DLD1 (cell line): ENCODE measurements around the gene RPIA.
"Not testable (repeated sequence)": the region's sequence is repeated elsewhere in the genome, so short reads cannot be mapped to it uniquely, and the experiment has no call there.

Source experiments
- in situ Hi-C: cut with HindIII; loops from 2 replicates; pipeline ENCODE4 v1.10.0; 2017; ENCODE audit warnings: low sequenced_read_pairs

RPIA gene

DNA sequence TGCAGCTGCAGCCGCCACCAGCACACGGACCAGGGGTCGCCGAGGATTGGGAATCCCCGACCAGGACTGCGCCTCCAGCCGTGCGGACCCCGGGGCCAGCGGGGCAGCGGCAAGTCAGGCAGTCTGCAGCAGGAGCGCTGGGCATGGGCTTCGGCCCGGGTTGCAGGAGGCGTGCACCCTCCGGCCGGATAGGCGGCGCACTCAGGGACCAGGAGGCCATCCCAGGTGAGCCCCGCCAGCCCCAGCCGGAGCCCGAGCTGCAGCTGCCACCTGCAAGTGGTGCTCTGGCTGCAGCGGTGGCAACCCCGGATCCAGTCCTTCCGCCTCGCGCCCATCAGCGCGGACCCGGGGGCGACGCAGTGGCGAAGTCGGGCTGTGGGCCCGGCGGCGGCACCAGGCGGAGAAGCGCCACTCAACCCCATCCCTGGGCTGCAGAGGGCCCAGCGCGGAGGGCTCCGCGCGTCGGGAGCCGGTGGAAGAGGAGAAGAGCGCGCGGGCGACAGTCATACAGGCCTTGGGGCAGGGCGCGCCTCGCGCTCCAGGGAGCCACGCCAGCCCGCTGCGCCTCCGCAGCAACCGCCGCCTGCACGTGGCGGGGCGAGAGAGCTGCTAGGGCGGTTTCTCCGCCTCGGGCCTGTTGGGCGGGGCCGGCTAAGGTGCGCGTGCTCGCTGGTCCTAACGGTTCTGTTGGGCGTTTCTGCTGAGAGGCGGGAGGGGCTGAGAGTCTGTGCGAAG lies 73.8 kb downstream of the RPIA start:
- in situ Hi-C loops, result no loop called here

DNA sequence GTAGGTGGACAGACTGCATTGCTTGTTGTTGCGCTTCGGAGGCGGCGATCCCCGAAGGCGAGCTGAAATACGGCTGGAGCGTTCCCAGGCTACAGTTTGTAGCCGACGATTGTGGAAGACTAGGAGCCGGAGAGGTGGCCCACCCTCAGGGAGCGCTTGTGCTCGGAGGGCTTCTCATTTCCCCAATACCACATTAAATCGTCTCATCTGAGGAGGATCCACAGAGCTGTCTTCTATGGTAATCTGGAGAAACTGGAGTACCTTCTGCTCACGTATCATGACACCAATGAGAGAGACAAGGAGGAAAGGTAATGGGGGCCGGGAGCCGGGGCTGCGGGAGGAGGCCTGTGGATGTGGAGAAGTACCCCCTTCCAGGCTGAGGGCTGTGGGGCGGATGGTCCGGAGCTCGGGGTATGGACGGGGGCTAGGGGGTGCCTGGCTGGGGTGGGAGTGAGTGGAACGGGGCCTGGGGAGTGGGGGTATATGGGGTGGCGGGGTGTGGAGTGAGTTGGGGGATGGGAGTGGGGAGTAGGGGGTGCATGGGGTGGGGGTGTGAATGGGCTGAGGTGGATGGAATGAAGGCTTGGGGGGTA lies 74.5 kb downstream of the RPIA start:
- in situ Hi-C loops, result not testable (repeated sequence)

DNA sequence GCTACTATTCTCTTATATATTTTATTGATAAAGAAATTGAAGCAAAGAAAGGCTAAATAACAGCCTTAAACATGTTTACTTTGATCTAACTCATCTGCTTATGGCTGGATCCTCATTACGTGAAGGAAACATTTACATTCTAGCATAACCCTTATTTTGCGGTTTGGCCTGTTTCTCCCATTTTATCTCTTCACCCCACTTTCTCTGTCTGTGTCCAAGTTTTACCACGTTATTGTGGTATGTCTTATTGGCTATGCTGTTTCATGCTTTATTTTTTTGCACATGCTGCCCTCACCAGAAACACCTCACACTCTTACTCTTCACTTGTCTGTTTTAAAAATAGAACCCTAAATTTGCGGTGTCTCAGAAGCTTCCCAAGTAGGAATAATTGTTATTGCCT lies 78.5 kb downstream of the RPIA start:
- in situ Hi-C loops, result no loop called here

DNA sequence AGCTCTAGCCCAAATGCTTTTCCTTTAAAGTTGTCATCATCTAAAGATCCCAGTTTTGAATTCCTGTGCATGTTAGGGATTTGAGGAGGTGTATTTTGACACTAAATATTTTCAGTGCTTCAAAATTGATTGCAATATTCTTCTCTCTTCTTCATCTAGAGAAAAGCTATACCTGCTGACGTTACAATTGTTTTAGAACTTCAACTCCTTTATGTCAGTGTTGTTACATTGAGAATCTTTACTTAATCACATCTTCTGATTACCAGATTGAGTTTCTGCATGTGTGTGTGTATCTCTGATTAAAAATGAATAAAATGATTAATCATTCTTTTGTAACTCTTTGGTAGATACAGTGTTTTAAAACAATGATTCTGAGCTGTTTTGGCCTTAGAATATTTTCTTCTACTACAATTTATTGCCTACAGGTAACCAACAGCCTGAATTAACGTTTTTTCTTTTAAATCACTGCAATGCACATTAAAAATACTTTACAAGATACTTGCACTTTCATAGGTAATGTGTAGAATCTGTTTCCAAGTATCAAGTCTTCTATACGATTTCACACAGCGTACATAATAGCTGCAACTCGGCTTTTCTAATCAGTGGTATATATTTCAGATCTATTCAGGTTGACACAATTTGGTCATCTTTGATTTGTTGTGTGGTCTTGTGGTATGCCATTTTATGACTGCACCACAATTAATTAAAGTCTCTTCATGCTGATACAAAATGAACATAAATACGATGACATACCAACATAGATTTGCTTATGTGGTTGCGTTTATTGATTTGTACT lies 82.0 kb downstream of the RPIA start:
- in situ Hi-C loops, result not testable (repeated sequence)

DNA sequence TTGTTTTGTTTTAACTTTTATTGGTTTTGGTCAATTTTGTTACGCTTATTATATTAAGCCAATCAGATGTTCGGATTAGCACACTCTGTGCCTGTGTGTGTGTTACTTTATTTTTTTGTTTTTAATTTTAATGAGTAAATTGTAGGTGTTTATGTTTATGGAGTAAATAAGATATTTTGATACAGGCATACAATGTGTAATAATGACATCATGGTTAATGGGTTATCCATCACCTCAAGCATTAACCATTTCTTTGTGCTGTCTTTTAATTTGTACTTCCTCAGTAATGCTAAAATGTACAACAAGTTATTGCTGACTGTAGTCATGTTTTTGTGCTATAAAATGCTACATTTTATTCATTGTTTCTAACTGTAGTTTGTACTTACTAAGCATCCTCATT lies 97.7 kb downstream of the RPIA start:
- in situ Hi-C loops, result not testable (repeated sequence)

DNA sequence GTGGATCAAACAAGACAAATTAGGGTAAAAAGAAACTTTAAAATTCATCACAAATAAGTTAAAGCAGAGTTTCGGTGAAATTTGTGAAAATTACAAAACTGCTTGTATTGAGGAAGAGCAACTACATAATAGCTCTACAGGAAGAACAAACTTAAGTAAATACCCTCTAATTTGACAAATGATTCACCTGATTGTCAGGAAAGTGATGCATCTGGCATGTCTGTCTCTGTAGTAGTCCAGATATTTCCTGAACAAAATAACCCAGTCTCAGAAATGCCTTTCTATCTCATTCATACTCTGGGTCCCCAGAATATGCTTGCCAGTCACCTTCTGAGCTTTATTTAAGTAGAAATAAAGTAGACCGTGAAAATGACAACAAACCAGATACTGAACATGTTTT lies 104.5 kb downstream of the RPIA start:
- in situ Hi-C loops, result not testable (repeated sequence)

DNA sequence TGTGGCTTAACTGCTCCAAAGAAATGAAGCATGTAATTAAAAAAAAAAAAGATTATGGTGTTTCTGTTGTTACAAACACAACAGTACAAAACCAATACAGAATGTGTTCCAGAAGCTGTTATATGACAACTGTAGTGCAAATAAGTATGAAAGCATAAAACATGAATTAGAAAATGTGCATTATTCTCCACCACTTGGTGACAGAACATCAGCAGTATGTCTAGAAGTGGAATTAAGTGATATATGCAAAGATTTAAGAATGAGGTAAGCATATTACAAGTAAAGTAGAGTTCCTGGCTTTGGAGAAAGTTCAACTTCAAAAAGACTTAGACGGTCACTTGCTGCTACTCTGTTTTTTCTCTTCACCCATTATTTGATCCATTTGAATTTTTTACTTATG lies 105.0 kb downstream of the RPIA start:
- in situ Hi-C loops, result not testable (repeated sequence)

DNA sequence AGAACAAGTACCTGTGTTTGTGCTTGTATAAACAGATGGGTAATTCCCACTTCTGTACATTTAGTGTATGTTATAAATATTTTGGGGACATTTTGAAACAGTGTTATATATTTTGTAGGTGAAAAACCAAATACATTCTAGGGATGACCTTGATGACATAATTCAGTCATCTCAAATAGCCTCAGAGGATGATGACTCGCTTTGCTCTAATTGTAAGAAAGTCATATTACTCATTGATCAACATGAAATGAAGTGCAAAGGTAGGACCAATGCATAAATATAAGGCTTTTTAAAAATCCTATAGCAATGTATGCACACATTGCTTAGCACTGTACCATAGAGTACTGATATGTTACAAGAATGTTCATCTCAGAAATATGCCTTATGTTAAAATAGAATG lies 105.7 kb downstream of the RPIA start:
- in situ Hi-C loops, result not testable (repeated sequence)
